ENCODE results near the gene WHRN. TPM values are rescaled to one million over a fixed set of nuclear protein-coding genes. Genes with fewer than 3 reads are reported as not detected.
A peak's percentile ranks its signal among the peaks of the same experiment; 100 is the strongest.

The WHRN gene
- total and polyA plus RNA-seq, 2 experiments from 2014 or later, result 8.3 to 8.9 TPM

DNA sequence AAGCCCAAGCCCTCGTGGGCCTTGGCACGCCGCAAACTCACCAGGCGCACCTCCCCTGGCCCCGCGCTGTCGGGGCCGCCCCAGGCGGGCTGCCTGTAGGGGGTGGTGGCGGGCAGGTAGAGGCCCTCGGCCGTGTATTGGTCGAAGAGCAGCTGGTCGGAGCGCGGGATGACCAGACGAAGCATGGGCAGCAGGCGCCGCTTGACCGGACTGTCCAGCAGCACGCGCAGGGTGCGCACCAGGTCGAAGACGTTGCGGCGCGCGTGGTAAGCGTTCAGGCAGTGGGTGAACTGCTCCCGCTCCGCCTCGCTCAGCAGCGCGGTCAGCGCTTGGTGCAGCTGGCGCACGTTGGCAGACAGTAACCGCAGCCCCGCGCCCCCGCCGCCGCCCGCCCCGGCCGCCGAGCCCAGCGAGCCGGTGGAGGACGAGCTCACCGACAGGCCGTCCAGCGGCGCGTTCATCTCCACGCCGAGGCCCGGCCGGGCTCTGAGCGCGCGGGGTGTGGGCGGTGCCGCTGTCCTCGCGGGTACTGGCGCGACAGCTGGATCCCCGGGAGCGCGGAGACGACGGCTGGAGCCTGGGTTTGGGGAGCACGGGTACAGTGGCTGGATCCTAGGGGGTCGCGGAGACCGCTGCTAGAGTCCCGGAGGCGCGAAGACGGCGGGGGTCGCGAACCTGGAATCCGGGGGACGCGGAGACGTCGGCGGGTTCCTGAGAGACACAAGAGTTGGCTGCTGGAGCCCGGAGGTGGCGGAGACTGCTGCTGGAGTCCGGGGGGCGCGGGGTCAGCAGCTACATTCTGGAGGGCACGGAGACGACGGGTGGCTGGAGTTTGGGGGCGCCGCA lies 709 bp downstream of the WHRN start:
- peak overlapping the region; percentile 48; the same call in 1 of the 2 replicates for H2AFZ ChIP-seq
- TF ChIP-seq CREB1 (CRISPR knock-in tag; IDR thresholded peaks at IDR 0.05; ENCODE audit: low read depth) (no peak), EZH2phosphoT487 (IDR thresholded peaks at IDR 0.05; ENCODE audit: unreplicated experiment) (no peak), EZH2 (IDR thresholded peaks at IDR 0.05; ENCODE audit: low read depth, unreplicated experiment) (no peak)
- TF ChIP-seq, protein P1, sequence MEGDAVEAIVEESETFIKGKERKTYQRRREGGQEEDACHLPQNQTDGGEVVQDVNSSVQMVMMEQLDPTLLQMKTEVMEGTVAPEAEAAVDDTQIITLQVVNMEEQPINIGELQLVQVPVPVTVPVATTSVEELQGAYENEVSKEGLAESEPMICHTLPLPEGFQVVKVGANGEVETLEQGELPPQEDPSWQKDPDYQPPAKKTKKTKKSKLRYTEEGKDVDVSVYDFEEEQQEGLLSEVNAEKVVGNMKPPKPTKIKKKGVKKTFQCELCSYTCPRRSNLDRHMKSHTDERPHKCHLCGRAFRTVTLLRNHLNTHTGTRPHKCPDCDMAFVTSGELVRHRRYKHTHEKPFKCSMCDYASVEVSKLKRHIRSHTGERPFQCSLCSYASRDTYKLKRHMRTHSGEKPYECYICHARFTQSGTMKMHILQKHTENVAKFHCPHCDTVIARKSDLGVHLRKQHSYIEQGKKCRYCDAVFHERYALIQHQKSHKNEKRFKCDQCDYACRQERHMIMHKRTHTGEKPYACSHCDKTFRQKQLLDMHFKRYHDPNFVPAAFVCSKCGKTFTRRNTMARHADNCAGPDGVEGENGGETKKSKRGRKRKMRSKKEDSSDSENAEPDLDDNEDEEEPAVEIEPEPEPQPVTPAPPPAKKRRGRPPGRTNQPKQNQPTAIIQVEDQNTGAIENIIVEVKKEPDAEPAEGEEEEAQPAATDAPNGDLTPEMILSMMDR (conservative IDR thresholded peaks at IDR 0.05; ENCODE audit: low read depth in 2 of 2), result peak; percentile 72 to 74
- TF ChIP-seq, protein P2, sequence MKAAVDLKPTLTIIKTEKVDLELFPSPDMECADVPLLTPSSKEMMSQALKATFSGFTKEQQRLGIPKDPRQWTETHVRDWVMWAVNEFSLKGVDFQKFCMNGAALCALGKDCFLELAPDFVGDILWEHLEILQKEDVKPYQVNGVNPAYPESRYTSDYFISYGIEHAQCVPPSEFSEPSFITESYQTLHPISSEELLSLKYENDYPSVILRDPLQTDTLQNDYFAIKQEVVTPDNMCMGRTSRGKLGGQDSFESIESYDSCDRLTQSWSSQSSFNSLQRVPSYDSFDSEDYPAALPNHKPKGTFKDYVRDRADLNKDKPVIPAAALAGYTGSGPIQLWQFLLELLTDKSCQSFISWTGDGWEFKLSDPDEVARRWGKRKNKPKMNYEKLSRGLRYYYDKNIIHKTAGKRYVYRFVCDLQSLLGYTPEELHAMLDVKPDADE (IDR thresholded peaks at IDR 0.05), result no peak
- H3K4me3 Mint-ChIP-seq, result peak overlapping the region; percentile 86
- H3K27ac Mint-ChIP-seq, result no peak overlapping the region
- peak; percentile 78 for DNase-seq (ENCODE audit: low spot score)
- 0 out of 2 replicates have a peak, but pooled peaks cover 4% of the 10 kb centered on the region for H3K79me2 ChIP-seq (replicated peaks; ENCODE audit: insufficient read depth)
- H3K27me3 ChIP-seq (ENCODE audit: insufficient read depth), result peaks cover 29% of the 10 kb centered on the region
- peak; percentile 49 for ATAC-seq
- H3K9me2 ChIP-seq (ENCODE audit: insufficient read depth), result no peaks in the 10 kb centered on the region
- no peaks in the 10 kb centered on the region for H3K36me3 ChIP-seq (ENCODE audit: insufficient read depth)
- H3K36me3 Mint-ChIP-seq (ENCODE audit: low read depth), result no peaks in the 10 kb centered on the region
- peaks cover 58% of the 10 kb centered on the region for H3K4me1 Mint-ChIP-seq
- no peaks in the 10 kb centered on the region for H3F3A ChIP-seq (replicated peaks; ENCODE audit: low read depth)
- H3K9me3 Mint-ChIP-seq, result no peaks in the 10 kb centered on the region; the same call in 2 of the 3 replicates
- H3K4me3 ChIP-seq, result peak overlapping the region; percentile 61
- H3K27me3 Mint-ChIP-seq (ENCODE audit: insufficient read depth, low read depth, poor library complexity), result peaks cover 18% of the 10 kb centered on the region
- H3K27ac ChIP-seq (ENCODE audit: low read depth), result no peak overlapping the region
- peak overlapping the region; percentile 84 for H3K4me2 ChIP-seq
- H3K4me1 ChIP-seq (ENCODE audit: insufficient read depth), result peaks cover 56% of the 10 kb centered on the region
- H4K20me1 ChIP-seq (replicated peaks; ENCODE audit: insufficient read depth), result no peaks in the 10 kb centered on the region; the same call in 1 of the 2 replicates

DNA sequence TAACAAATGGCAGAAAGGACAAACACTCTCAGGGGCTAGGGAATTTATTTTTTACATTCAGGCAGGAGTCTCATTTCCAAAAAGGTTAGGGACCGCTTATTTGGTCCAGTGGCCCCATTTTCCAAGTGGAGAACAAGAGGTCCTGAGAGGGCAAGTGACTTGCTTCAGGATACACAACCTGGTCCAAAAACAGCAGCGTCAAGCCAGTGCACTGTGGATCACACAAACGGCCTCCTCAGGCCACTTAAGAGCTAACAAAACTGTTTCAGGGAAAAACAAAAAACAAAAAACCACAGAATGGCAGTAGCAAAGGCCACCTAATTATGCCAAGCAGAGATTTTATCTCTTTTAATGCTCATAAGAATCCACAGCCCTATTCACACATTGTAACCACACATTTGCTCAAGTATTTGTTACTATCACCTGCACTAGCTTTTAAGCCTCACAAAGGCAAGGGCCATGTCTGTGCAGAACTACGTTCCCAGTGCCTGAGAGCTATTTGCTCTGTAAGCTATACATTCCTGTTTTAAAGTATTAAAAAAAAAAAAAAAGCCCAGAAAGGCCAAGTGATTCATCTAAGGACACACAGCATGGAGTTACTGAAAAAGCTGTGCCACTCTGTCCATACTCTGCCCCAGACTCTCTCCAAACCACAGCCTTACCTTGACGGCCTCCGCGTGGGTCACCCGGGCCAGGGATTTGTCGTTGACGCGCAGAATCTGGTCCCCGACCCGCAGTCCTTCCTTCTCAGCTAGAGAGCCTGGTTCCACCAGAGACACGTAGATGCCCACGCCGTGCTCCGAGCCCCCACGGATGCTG lies 1.5 kb downstream of the WHRN start:
- ATAC-seq (peak; percentile 1), DNase-seq (ENCODE audit: low spot score) (no peak)
- Histone ChIP-seq H3K4me3 (peak overlapping the region; percentile 61), H3K27ac (ENCODE audit: low read depth) (no peak overlapping the region), H3K4me1 (ENCODE audit: insufficient read depth) (peaks cover 48% of the 10 kb centered on the region), H4K20me1 (replicated peaks; ENCODE audit: insufficient read depth) (no peaks in the 10 kb centered on the region; the same call in 1 of the 2 replicates), H3K79me2 (replicated peaks; ENCODE audit: insufficient read depth) (0 out of 2 replicates have a peak, but pooled peaks cover 4% of the 10 kb centered on the region), H3K27me3 (ENCODE audit: insufficient read depth) (peaks cover 29% of the 10 kb centered on the region), H3K9me2 (ENCODE audit: insufficient read depth) (no peaks in the 10 kb centered on the region), H3K36me3 (ENCODE audit: insufficient read depth) (no peaks in the 10 kb centered on the region), H3K4me2 (peak overlapping the region; percentile 84), H3F3A (replicated peaks; ENCODE audit: low read depth) (no peaks in the 10 kb centered on the region), H2AFZ (0 out of 2 replicates have a peak overlapping the region, but pooled peaks have one; percentile 48)
- peaks cover 18% of the 10 kb centered on the region for H3K27me3 Mint-ChIP-seq (ENCODE audit: insufficient read depth, low read depth, poor library complexity)
- H3K36me3 Mint-ChIP-seq (ENCODE audit: low read depth), result no peaks in the 10 kb centered on the region
- H3K27ac Mint-ChIP-seq, result no peak overlapping the region
- TF ChIP-seq EZH2 (IDR thresholded peaks at IDR 0.05; ENCODE audit: low read depth, unreplicated experiment) (no peak), CREB1 (CRISPR knock-in tag; IDR thresholded peaks at IDR 0.05; ENCODE audit: low read depth) (no peak), EZH2phosphoT487 (IDR thresholded peaks at IDR 0.05; ENCODE audit: unreplicated experiment) (no peak), JUNB (IDR thresholded peaks at IDR 0.05; ENCODE audit: unreplicated experiment) (no peak), POLR2AphosphoS5 (IDR thresholded peaks at IDR 0.05; ENCODE audit: low read depth) (no peak), NANOG (IDR thresholded peaks at IDR 0.05; ENCODE audit: borderline replicate concordance) (no peak), STAT1 (IDR thresholded peaks at IDR 0.05; ENCODE audit: unreplicated experiment) (no peak)
- TF ChIP-seq, protein P1 (conservative IDR thresholded peaks at IDR 0.05; ENCODE audit: low read depth in 2 of 2), result no peak
- TF ChIP-seq, protein P2 (IDR thresholded peaks at IDR 0.05), result no peak
- TF ChIP-seq, protein P3, sequence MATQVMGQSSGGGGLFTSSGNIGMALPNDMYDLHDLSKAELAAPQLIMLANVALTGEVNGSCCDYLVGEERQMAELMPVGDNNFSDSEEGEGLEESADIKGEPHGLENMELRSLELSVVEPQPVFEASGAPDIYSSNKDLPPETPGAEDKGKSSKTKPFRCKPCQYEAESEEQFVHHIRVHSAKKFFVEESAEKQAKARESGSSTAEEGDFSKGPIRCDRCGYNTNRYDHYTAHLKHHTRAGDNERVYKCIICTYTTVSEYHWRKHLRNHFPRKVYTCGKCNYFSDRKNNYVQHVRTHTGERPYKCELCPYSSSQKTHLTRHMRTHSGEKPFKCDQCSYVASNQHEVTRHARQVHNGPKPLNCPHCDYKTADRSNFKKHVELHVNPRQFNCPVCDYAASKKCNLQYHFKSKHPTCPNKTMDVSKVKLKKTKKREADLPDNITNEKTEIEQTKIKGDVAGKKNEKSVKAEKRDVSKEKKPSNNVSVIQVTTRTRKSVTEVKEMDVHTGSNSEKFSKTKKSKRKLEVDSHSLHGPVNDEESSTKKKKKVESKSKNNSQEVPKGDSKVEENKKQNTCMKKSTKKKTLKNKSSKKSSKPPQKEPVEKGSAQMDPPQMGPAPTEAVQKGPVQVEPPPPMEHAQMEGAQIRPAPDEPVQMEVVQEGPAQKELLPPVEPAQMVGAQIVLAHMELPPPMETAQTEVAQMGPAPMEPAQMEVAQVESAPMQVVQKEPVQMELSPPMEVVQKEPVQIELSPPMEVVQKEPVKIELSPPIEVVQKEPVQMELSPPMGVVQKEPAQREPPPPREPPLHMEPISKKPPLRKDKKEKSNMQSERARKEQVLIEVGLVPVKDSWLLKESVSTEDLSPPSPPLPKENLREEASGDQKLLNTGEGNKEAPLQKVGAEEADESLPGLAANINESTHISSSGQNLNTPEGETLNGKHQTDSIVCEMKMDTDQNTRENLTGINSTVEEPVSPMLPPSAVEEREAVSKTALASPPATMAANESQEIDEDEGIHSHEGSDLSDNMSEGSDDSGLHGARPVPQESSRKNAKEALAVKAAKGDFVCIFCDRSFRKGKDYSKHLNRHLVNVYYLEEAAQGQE (IDR thresholded peaks at IDR 0.05; ENCODE audit: unreplicated experiment), result no peak
- peaks cover 56% of the 10 kb centered on the region for H3K4me1 Mint-ChIP-seq
- H3K9me3 Mint-ChIP-seq, result no peaks in the 10 kb centered on the region; the same call in 2 of the 3 replicates
- H3K4me3 Mint-ChIP-seq, result peak overlapping the region; percentile 72

Data from GM23338 (cell line).